ENCODE measurements around the gene STAB1.

Gene STAB1

GRCh38 chr3:52494886-52495495, at the start of gene STAB1:
STAB1 (plus strand) TSS chr3:52495338; CDS start chr3:52495414, 76 bp downstream.
- in situ Hi-C loops (cut with HindIII; ENCODE audit: low sequenced_read_pairs), result no loop called here

DNA sequence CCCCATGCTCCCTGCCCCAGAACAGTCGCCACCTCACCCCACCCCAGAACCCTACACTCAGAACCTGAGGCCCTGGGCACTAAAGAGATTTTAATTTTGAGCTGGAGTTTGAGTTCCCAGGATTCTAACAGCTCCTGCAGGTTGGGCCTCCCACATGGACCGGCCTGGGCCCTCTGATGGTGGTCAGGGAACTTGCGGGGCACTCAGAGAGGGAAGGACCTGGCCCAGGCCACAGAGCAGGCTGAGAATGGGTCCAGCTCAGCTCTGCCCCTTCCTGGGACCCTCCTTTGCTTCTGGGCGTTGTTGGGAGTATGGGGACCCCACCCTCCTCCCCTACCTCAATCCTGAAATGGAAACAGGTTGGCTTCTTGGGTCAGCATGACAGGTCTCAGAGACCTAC, 49.1 kb upstream of the STAB1 start:
- in situ Hi-C loops (cut with HindIII; ENCODE audit: low sequenced_read_pairs), result no loop called here

- in situ Hi-C loops (cut with HindIII; ENCODE audit: low sequenced_read_pairs), result no loop called here
These were observed 48.3 kb upstream of the STAB1 start for GRCh38 chr3:52446631-52447511.

DNA sequence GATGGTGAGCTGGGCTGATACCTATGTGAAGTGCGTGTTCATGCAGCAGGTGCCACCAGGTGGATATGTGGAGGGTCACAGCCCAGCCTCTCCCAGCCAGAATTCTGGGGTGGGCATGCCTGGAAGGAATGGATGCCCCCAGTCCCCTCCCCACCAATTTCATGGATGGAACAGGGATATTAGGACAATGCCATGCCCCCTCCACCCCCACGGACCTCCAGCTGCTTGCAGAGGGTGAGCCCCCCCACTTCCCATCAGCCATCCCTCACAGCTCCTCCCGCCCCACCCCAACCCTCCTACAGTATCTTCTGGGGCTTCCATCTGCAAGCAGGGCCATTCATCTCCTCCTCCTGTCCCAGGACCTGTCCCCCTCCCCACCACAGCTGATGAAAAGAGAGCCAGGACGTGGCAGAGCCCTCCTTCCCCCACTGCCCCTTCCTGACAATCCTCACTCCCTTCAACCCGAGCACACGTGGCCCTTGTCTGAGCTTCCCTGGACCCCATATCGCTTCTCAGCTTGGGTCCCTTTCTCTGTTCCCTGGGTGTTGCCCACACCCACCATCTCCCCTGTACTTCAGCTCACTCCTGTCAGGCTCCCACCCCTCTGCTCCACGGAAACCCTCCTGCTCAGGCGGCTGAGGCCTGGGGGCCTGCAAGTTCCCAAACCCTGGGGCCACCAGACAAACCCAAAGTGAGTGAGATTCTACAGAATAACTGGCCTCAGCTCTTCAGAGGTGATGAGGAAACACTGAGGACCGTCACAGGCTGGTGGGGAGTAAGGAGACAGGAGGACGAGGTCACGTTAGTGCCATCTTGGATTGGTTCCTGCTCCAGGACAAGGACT, 47.4 kb upstream of the STAB1 start:
- in situ Hi-C loops (cut with HindIII; ENCODE audit: low sequenced_read_pairs), result no loop called here

GRCh38 chr3:52450489-52451236, 44.5 kb upstream of the STAB1 start:
- in situ Hi-C loops (cut with HindIII; ENCODE audit: low sequenced_read_pairs), result no loop called here

DNA sequence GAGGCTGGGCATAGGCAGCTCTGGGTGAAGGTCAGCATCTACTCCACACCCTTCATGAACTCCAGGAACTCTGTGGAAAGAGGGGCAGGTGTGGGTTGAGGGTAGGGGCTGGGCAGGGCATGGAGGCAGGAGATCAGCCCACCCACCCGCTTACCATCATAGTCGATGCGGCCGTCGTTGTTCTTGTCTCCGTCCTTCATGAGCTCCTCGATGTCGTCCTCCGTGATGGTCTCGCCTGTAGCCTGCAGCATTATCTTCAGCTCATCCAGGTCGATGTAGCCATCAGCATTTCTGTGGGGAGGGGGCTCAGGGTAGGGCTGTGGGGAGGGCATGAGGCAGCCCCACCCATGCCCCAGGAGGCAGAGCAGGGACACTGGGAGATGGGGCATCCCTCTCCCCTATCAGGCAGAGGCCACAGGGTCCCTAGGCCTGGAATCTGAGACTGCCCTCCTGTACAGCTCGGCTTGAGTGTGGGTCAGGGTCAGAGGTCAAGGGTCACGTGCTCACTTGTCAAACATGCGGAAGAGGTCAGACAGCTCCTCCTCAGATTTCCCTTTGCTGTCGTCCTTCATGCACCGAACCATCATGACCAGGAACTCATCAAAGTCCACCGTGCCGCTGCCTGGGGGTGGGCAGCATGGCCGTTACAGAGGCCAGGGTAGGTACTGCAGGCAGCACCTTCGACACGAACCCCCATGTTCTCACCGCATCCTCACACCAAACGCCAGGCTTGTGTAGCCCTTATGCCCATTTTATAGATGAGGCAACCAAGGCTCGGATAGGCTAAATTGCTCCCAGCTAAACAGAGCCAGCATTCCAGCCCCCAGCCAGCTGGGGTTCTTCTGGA, 43.7 kb upstream of the STAB1 start:
- in situ Hi-C loops (cut with HindIII; ENCODE audit: low sequenced_read_pairs), result no loop called here

DNA sequence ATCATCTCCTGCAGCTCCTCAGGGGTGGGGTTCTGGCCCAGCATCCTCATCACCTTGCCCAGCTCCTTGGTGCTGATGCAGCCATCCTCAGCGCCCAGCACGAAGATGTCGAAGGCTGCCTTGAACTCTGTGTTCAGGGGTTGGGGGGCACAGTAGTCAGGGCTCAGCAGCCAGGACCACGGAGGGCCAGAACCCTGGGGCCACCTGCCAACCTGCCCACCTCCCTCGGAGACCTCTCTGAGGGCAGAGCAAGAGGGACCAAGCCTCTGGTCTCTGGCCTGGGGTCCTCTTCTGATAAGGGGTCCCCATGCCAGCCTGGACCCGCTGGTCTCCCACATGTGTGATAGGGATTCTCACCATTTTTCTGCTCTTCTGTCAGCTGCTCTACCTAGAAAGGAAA, 43.0 kb upstream of the STAB1 start:
- in situ Hi-C loops (cut with HindIII; ENCODE audit: low sequenced_read_pairs), result no loop called here

GRCh38 chr3:52452570-52453221, 42.4 kb upstream of the STAB1 start:
- in situ Hi-C loops (cut with HindIII; ENCODE audit: low sequenced_read_pairs), result no loop called here

DNA sequence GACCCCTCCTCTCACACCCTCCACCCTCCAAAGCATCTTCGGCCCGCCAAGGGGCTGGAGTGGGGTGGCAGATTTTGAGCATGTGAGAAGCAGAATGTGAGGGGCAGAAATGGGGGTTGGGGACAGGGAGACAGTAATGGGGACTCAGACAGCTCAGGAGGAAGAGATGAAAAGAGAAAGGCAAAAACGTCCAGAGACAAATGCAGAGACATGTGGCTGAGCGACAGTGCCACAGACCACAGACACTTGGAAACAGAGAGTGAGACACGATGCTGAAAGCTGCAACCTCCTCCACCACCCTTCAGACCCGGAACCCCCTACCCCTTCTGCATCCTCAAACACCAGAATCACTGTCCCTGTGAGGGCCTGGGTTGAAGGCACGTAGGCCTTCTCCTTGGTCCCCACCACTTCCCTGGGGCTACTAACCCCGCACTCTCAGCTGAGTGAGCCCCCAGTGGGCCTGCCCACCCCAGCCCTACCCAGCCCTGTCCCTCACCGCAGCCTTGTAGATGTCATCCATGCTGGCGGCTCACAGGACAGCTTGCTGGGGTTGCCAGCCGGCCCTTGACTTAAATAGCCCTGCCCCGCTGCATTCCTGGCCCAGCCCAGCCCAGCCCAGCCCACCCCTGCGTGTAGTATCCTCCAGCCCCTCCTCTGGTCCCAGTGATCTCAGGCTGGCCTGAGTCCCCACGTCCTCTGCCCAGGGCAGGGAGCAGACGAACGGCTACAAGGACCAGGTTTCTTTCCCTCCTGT, 41.5 kb upstream of the STAB1 start, which contains the start of gene TNNC1:
TSS of gene TNNC1 (minus strand) at position 546 of the 754 bp plus-strand sequence. CDS start at position 520, 26 bp downstream.
- in situ Hi-C loops (cut with HindIII; ENCODE audit: low sequenced_read_pairs), result no loop called here

DNA sequence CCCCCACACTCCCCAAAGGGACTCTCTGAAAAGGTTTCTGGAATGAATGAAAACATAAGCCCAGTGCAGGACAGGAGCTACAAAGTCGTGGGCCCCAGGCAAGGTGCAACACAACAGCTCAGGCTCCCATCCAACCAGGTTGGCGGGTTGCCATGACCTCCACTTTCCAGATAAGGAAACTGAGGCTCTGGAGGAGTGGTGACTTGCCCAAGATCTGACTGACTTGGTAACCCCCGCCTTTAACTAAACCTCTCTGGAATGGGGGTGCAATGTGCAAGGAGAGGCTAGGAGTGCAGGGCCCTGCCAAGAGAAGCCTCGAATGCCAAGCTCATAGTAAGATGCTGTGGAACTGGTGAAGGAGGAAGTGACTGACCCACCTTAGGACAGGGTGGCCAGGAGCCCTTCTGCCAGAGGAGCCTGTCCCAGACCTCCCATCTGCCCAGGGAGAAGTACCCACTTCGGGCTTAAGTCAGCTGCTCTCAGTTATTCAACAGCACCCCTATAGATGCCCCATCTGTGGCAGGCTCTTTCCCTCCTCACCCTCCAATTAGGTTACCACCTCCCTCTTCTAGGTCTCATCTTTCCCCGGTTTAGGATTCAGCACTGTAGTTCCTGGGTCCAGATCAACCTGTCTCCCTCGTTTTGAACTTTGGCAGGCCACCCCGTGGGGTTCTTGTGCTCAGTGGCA, 40.7 kb upstream of the STAB1 start:
- in situ Hi-C loops (cut with HindIII; ENCODE audit: low sequenced_read_pairs), result no loop called here

GRCh38 chr3:52454938-52455282, 40.2 kb upstream of the STAB1 start:
- in situ Hi-C loops (cut with HindIII; ENCODE audit: low sequenced_read_pairs), result no loop called here

DNA sequence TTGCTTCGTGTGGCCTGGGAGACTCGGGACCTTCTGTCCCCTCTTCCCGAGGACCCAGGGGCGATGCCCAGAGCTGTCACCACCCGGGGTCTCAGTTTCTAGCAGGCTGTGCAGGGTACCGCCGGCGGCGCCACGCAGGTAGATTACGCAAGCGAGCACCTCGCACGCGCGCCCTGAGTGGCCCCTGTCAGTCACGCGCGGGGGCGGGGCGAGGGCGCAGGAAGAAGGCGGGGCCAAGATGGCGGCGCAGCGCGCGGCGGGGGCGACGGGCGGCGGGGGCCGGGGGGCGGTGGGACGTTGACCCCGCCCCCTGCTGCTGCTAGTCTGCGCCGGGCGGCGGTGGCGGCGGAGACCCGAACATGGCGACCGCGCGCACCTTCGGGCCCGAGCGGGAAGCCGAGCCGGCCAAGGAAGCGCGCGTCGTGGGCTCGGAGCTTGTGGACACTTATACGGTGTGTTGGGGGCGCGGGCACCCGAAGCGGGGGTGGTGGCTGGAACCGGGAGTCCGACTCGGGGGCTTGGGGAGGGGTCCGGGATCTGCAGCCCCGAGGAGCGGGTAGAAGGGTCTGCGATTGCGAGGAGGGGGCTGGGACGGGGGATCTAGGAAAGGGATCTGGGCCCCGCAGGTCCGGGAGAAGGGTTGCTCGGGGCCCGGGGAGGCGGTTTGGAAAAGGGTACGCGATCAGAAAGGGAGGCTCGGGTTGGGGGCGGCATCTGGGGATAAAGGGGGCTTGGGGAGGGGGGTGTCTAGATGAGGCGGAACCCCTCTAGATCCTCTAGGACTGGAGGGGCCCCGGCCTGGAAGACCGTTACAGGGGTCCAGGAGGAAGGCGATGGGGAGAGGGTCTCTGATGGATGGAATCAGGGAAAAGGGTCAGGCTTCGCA, 39.6 kb upstream of the STAB1 start, which contains the start of gene NISCH:
TSS of gene NISCH (plus strand) at position 322 of the 886 bp plus-strand sequence. CDS start at position 360, 38 bp downstream.
- in situ Hi-C loops (cut with HindIII; ENCODE audit: low sequenced_read_pairs), result no loop called here

GRCh38 chr3:52456169-52456799, 38.9 kb upstream of the STAB1 start:
- in situ Hi-C loops (cut with HindIII; ENCODE audit: low sequenced_read_pairs), result no loop called here

DNA sequence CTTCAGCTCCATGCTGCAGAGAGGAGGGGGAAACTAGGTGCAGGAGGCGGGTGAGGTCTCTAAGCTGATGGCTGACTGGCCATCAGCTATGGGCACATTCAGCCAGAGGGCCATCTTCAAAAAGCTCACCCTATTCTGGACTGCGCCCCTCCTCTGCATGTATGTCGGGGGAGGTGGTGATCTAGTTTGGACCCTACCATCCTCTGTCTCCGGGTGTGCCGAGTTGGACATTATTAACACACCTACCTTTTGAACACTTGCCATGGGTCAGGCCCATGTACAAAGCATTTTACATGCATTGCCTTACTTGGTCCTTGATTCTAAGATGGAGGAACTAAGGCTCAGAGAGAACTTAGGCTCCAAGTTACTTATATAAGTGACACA, 38.3 kb upstream of the STAB1 start:
- in situ Hi-C loops (cut with HindIII; ENCODE audit: low sequenced_read_pairs), result no loop called here

DNA sequence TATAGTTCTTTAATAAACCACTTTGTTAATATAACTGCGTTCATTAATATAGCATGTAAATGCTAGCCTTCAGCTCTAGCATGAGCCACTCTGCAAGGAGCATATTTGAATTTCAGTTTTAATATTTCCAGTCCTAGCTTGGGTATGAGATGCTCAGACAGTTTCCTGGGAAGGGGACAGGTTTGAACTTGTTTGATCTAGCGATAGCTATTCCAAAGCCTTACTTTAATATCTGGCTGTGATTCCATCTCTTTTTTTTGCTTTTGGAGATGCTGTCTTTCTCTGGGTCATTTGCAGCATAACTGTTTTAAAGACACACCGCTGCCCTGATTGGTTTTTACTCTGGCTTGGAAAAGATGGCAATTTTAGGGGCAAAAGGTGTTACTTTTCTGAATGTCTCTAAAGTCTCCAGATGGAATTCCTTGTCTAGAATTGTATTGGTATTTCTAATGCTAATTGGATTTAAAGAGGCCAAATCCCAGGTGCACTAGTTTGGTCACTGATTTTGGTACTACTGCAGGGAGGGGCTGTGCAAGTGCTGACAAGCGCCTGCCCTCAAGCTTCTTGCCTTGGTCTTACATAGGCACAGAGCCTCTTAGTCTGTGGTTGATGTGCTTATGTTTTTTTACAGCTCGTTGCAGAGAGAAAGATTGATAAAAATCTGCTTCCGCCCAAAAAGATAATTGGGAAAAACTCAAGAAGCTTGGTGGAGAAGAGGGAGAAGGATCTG, 36.9 kb upstream of the STAB1 start:
- in situ Hi-C loops (cut with HindIII; ENCODE audit: low sequenced_read_pairs), result no loop called here
